Measurements from ENCODE around the gene SLC25A25. TPM values are rescaled to one million over a fixed set of nuclear protein-coding genes. Genes with fewer than 3 reads are reported as not detected.
A peak's percentile ranks its signal among the peaks of the same experiment; 100 is the strongest.
"Not testable (repeated sequence)": the region's sequence is repeated elsewhere in the genome, so short reads cannot be mapped to it uniquely, and the experiment has no call there.

The SLC25A25 gene
- 27.5 and 78.2 TPM in 2 replicates for total RNA-seq

DNA sequence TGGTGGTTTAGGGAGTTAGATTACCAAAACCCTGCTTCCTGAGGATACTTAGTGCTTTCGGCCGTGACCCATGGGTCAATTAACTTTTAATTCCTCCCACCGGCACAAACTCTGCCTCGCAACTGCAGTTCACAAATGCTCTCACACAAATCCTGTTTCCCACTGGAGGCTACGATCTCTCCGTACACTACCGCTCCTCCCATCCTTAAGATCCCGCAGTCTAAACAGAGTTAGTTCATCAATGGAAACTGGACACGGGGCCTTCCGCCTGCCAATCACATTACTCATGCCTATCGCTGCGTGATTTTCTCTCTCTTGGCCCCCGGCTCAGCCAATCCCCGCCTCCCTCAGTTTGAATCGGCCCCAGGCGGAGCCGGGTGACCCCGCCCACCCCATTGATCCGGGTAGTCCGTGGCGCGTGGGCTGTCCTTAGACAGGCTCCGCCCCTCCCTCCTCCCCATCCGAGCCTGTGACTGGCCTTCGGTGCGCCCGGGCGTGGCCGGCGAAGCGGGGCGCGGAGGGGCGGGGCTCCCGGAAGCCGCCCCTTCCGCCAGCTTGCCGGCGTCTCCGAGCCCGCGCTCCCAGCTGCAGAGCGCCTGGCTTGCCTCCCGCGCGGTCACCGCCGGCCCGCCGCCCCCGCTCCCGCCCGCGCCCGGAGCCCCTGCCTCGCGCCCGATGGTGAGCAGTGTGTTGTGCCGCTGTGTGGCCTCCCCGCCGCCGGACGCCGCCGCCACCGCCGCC is at the start of gene SLC25A25:
SLC25A25 (plus strand) TSS at position 588 of the 741 bp plus-strand sequence; CDS start at position 676, 88 bp downstream.
- DNase-seq (ENCODE audit: low read depth in 2 of 2) = peak; percentile 99 to 100

DNA sequence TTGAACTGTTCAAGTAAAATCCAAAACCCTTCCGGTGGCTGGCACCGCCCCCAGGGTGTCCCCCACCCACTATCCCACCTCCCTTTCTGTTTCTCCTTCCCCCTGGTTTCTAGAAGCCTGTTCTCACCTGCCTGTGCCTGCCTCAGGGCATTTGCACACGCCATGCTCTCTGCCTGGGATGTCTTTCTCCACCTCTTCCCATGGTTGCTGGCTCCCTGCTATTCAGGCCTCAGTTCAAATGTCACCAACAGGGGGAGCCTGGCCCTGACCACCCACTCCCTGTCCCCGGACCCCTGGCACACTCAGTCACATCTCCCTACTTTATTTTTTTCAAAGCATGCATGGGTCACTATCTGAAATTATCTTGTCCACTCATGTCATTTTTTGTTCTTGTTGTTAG is 47.3 kb upstream of the SLC25A25 start:
- no peak for DNase-seq (ENCODE audit: low read depth in 2 of 2)

DNA sequence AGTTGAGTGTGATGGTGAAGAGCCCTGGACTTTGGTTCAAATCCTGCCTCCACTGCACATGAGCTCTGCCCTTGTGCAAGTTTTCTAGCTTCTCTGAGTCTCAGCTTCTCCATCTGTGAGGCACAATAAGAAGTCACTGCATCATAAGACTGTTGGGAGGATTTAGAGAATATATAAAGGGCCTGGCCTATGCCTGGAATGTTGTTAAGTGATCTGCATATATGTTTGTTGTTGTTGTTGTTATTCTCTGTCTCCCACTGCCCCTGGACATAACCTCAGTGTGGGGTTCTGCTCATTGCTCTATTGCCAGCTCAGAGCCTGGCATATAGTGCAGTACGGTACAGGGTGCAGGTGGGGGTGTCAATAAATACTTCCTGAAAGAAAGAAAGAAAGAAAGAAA is 46.9 kb upstream of the SLC25A25 start:
- no peak for DNase-seq (ENCODE audit: low read depth in 2 of 2)

DNA sequence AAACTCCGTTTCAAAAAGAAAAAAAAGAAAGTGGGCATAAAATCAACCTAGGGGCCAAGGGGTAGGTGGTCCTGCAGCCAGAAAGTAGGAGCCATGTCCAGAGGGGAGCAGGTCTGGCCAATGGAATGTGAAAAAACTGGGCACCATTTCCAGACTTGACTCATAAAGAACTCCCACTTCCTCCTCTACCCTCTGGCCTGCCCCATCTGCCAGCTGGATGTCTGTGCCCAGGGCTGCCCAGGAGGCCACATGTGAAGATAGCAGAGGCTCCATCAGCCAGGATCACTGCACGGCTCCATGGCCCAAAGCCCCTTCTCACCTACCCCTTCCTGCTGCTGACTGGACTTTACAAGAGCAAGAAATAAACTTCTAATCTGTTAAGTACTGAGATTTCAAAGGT is 45.1 kb upstream of the SLC25A25 start:
- peak; percentile 32 to 39 for DNase-seq (ENCODE audit: low read depth in 2 of 2)

DNA sequence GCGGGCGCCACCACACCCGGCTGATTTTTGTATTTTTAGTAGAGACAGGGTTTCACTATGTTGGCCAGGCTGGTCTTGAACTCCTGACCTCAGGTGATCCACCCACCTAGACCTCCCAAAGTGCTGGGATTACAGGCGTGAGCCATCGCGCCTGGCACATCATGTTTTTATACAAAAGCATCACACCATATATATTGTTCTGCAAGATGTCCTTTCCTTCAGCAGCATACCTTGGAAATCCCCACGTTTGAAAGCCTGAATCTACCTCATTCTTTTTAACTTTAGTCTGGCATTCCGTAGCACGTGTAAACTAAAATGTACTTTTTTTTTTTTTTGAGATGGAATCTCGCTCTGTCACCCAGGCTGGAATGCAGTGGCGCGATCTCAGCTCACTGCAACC is 44.4 kb upstream of the SLC25A25 start:
- DNase-seq (ENCODE audit: low read depth in 2 of 2) = peak in 1 of 2 donors; percentile 23

DNA sequence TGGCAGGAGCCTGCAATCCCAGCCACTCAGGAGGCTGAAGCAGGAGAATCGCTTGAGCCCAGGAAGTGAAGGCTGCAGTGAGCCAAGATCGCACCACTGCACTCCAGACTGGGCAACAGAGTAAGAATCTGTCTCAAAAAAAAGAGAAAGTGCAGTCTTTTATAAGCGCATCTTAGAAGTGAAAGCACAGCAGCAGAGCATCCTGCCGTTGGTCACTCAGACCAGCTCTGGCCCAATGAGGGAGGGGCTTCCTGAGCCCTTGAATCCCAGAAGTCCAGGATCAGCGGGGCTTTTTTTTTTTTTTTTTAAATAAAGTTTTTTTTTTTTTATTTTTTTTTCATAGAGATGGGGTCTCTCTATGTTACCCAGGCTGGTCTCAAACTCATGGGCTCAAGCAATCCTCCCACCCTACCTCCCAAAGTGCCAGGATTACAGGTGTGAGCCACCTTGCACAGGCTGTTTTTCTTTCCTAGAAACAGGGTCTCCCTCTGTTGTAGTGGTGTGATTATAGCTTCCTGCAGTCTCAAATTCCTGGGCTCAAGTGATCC is 43.2 kb upstream of the SLC25A25 start:
- DNase-seq (ENCODE audit: low read depth in 2 of 2) = peak; percentile 24 to 32

DNA sequence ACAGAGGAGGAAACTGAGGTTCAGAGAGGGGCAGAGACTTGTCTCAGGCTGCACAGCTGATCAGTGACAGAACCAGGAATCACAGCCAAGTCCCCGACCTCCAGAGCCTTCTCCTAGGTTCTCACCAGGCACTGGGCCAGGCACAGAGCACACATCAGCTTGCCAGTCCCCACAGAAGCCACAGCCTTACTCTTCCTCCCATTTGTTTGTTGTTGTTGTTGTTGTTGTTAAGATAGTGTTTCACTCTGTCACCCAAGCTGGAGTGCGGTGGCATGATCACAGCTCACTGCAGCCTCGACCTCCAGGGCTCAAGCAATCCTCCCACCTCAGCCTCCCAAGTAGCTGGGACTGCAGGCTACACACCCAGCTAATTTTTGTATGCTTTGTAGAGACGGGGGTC is 42.3 kb upstream of the SLC25A25 start:
- DNase-seq (ENCODE audit: low read depth in 2 of 2) = no peak

DNA sequence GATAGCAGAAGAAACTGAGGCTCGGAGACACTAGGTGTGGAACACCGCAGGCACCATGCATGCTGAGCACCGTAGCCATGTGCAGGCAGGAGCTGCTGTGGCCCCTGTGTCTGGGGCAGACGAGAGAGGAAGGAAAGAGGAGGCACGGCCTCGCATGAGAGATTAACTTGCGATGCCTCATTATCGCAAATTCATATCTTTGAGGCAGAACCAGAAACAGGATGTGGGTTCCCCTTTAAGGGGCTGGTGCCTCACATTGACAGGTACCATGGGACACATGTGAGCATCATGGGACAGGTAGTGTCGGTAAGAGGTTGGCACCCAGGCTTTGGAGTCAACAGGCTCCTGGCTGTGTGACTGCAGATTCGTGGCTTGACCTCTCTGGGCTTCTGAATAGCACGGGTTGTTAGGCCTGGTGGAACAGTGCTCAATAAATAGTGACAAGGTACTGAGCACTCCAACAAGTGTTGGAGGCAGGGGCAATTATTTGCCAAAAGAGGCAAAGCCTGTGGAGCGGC is 41.7 kb upstream of the SLC25A25 start:
- DNase-seq (ENCODE audit: low read depth in 2 of 2) = no peak

DNA sequence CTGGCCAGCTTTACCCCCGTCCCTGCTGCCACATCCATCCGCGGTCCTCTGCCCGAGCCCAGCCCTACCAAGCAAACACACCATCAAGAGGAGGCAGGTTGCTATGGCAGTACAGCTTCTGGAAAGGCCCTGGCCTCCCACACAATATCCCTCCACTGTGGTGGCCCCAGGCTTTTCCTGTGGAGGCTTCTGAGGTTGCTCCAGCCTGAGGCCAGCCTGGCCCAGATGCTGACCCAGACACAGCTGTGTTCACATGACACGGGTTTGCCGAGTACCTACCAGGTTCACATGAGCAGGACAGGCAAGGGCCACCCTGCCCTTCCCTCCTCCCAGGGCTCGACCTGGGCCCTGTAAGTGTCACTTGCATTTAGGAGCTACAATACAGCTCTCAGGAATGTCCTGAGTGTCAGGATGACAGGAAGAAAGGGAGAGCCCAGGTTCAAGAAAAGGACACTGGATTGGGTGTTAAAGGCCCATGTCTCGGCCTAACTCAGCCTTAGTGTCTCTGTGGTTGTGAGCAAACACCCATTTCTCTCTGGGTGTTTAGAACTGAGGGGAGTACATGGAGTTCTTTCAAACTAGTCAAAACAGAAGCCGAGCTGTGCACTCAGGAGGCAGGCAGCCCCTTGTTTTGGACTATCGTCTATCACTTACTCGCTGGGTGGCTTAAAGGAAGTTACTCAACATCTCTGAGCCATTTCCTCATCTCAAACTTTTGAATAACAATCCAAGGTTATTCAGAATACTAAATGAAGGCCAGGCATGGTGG is 41.1 kb upstream of the SLC25A25 start:
- DNase-seq (ENCODE audit: low read depth in 2 of 2) = peak; percentile 57 to 63

DNA sequence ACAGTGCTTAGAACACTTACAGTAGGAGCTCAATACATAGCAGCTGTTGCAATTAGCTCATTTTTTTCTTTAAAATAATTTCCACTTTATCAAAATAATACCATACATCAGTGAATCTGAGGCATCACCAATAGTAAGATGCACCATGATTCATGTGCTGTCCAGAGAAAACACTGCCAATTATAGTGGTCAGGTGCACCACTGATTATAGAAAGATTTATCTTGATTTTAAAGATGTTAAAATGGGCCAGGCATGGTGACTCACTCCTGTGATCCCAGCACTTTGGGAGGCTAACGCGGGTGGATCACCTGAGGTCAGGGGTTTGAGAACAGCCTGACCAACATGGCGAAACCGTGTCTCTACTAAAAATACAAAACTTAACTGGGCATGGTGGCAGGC is 40.3 kb upstream of the SLC25A25 start:
- DNase-seq (ENCODE audit: low read depth in 2 of 2) = no peak

DNA sequence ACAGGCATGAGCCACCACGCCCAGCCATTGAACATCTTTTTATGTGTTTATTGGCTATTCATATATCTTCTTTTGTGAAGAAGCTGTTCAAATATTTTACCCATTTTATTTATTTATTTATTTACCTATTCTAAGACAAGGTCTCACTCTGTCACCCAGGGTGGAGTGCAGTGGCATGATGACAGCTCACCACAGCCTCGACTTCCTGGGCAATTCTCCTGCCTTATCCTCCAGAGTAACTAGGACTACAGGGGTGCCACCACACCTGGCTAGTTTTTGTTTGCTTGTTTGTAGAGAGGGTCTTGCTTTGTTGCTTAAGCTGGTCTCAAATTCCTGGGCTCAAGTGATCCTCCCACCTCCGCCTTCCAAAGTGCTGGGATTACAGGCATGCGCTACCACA is 34.4 kb upstream of the SLC25A25 start:
- DNase-seq (ENCODE audit: low read depth in 2 of 2) = no peak

DNA sequence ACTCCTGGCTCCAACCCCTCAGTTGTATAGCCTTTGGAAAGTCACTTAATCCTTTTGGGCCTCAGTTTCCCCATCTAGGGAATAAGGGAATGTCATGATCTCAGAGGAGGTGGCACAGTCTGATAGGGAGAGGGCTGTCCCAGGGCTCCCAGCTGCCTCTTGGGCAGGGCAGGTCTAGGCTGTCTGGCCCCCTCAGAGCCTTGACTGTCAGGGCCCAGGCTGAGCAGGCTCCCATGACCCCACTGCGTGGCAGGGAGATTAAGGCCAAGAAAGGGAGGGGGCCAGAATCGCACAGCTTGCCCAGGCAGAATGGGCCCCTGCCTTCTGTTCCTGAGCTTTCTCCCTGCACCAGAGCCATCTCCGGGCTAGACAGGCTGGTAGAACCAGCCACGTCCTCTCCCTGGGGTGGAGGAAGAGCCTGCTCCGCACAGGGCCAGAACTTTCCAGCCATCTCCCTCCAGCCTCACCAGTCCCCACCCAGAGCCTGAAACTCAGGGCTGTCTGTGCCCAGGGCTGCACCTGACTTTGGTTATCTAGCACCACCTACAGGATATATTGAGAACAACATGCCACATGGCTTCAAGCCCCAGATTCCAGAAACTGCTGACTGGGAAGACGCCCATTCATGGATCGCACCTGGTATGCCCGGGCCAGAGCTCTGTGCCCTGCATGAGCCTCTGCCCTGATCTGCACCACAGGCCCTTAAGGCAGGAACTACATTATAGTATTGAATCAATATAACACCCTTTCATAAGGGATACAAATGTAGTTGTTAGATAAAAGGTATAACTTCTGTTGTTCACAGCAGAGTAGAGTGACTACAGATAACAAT is 33.0 kb upstream of the SLC25A25 start:
- peak; percentile 86 to 94 for DNase-seq (ENCODE audit: low read depth in 2 of 2)

DNA sequence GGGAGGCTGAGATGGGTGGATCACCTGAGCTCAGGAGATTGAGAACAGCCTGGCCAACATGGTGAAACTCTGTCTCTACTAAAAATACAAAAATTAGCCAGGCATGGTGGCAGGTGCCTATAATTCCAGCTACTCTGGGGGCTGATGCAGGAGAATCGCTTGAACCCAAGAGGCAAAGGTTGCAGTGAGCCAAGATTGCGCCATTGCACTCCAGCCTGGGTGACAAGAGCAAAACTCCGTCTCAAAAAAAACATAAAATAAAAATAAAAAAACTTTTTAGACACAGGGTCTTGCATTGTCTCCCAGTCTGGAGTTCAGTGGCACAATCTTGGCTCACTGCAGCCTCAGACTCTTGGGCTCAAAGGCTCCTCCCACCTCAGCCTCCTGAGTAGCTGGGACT is 31.5 kb upstream of the SLC25A25 start:
- DNase-seq (ENCODE audit: low read depth in 2 of 2) = not testable (repeated sequence)

DNA sequence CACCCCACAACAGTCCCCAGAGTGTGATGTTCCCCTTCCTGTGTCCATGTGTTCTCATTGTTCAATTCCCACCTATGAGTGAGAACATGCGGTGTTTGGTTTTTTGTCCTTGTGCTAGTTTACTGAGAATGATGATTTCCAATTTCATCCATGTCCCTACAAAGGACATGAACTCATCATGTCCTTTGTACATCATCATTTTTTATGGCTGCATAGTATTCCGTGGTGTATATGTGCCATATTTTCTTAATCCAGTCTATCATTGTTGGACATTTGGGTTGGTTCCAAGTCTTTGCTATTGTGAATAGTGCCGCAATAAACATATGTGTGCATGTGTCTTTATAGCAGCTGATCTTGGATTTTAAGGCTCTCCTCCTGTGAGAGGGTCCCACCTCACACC is 27.2 kb upstream of the SLC25A25 start:
- DNase-seq (ENCODE audit: low read depth in 2 of 2) = not testable (repeated sequence)

DNA sequence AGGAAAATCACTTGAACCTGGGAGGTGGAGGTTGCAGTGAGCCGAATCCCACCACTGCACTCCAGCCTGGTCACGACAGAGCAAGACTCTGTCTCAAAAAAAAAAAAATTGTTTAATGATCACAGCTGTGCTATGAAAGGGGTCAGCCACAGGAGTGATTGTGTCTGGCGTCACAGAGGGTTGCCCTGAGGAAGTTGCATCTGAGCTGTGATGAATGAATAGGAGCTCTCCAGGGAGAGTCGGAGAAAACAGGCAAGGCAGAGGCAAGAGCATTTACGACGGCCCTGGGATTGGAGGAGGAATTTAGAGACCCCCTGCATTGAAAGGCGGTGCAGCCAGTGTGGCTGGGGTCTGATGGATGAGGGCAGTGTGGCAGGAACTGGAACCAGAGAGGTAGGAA is 26.0 kb upstream of the SLC25A25 start:
- DNase-seq (ENCODE audit: low read depth in 2 of 2) = no peak

DNA sequence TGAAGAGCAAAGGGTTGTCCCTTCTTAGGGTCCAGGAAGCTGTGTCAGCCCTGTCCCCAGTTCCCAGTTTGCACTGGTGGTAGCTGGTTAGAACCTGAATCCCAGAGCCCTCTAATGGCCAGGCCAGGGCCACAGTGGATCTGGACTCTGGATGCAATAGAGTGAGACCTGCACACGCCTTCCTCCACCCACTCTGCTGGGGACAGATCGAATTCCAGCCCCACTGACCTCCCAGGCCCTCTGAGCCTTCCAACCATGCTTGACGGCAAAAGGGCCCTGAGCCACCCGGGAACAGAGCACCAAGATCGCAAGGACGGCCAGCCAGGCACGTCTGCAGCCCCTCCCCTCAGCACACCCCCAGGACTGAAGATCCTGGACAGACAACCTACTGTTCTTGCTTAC is 24.6 kb upstream of the SLC25A25 start:
- DNase-seq (ENCODE audit: low read depth in 2 of 2) = no peak

DNA sequence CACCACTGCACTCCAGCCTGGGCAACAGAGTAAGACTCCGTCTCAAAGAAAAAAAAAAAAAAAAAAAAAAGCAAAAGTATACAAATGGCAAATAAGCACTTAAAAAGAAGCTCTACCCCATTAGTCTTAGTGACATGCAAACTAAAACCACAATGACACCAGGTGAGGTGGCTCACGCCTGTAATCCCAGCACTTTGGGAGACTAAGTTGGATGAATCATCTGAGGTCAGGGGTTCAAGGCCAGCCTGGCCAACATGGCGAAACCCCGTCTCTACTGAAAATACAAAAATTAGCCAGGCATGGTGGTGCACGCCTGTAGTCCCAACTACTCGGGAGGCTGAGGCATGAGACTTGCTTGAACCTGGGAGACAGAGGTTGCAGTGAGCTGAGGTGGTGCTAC is 22.6 kb upstream of the SLC25A25 start:
- not testable (repeated sequence) for DNase-seq (ENCODE audit: low read depth in 2 of 2)

DNA sequence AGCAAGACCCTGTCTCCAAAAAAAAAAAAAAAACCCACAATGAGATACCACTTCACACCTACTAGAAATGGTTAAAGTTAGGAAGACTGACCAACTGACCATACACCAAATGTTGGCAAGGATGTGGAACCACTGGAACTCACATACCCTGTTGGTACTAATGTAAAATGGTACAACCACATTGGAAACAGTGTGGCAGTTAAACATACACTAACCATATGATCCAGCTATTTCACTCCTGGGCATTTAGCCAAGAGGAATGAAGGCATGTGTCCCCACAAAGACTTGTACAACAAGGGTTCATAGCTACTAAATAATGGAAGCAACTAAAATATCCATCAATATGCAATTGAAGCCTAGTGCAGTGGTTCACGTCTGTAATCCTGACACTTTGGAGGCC is 22.2 kb upstream of the SLC25A25 start:
- no peak for DNase-seq (ENCODE audit: low read depth in 2 of 2)

DNA sequence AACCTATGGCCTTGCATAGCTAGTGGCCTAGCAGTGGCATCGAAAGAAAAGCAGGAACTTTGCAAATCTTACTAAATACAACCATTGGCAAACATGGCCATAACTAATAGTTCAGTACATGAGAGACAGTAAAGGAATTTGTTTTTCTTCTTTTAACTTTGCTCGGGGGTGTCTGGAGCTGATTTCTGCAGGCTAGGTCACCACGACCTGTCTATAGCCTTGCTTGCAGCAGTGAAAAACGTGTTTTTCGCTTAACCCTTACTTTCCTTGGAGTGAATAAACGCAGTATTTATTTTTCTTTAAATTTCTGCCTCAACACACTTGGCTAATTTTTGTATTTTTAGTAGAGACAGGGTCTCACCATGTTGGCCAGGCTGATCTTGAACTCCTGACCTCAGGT is 20.8 kb upstream of the SLC25A25 start:
- no peak for DNase-seq (ENCODE audit: low read depth in 2 of 2)

DNA sequence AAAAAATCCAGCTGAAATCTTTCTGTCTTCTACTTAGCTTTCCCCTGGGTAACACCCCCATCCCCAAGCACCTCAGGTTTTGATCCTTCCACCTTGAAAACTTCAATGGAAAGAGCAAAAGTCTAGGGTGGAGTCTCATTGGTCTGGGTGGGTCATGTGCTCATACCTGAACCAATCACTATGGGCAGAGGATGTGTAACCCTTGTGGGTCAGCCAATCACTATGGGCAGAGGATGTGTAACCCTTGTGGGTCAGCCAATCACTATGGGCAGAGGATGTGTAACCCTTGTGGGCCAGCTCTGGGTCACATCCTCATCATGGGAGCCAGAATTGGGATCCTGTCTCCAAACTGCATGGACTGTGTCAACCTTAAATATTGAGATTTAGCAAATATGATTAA is 19.4 kb upstream of the SLC25A25 start:
- no peak for DNase-seq (ENCODE audit: low read depth in 2 of 2)

DNA sequence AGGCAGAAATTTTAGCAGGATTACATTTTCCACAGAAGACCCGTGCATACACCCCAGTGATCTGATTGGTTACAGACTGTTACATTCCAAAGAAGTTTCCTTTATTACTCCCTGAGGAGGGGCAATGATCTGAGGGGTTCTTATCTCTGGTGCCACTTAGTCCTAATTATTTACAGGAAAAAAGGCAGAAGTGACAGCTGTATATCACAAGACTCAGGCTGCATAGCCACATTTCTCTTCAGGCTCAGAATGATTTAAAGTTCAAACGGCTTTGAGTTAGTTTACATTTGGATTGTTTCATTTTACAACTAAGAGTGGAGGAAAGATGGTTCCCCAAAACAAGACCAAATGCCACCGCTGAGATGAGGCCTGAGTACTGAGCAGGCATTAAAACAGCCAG is 18.2 kb upstream of the SLC25A25 start:
- DNase-seq (ENCODE audit: low read depth in 2 of 2) = no peak
